RWPE2 (cell line): Measurements from ENCODE around the gene ANO2.

Experiments used
- ATAC-seq: fragments of 200-7000 bp; cut with Tn5 transposase; 3 replicates; pipeline ENCODE4 v1.9.1; 2021; ENCODE audit warnings: low read depth
- DNase-seq: peaks from one replicate; pipeline ENCODE4 v3.0.0-alpha.2; 2020; ENCODE audit warnings: low spot score
- H3K27ac ChIP-seq: fragments of 450-650 bp; 2 replicates; pipeline ENCODE4 v1.5.1; 2017; ENCODE audit warnings: mild to moderate bottlenecking; ENCODE audit not compliant: poor library complexity, severe bottlenecking
- H3K27me3 ChIP-seq: fragments of 250-450 bp; sonication (Bioruptor Pico); 2 replicates; pipeline ENCODE4 v1.5.1; 2021; ENCODE audit warnings: mild to moderate bottlenecking, moderate library complexity; ENCODE audit not compliant: insufficient read depth, poor library complexity, severe bottlenecking
- H3K36me3 ChIP-seq: fragments of 250-450 bp; sonication (Bioruptor Pico); 2 replicates; pipeline ENCODE4 v1.5.1; 2020; ENCODE audit warnings: low read depth, mild to moderate bottlenecking, moderate library complexity
- H3K4me1 ChIP-seq: fragments of 250-450 bp; sonication (Bioruptor Pico); 2 replicates; pipeline ENCODE4 v1.5.1; 2021; ENCODE audit warnings: mild to moderate bottlenecking, moderate library complexity; ENCODE audit not compliant: insufficient read depth, poor library complexity, severe bottlenecking
- H3K4me3 ChIP-seq: fragments of 250-450 bp; sonication (Bioruptor Pico); 2 replicates; pipeline ENCODE4 v1.5.1; 2021; ENCODE audit warnings: mild to moderate bottlenecking, moderate library complexity; ENCODE audit not compliant: severe bottlenecking
- H3K9me3 ChIP-seq: fragments of 250-450 bp; sonication (Bioruptor Pico); 2 replicates; pipeline ENCODE4 v1.5.1; 2021; ENCODE audit warnings: mild to moderate bottlenecking, moderate library complexity; ENCODE audit not compliant: severe bottlenecking
- TF ChIP-seq, protein P1 (sequence below): fragments of 450-650 bp; IDR thresholded peaks from one replicate; pipeline ENCODE4 v1.5.1; 2017; ENCODE audit warnings: mild to moderate bottlenecking, moderate library complexity; ENCODE audit not compliant: poor library complexity, severe bottlenecking

The ANO2 gene

DNA sequence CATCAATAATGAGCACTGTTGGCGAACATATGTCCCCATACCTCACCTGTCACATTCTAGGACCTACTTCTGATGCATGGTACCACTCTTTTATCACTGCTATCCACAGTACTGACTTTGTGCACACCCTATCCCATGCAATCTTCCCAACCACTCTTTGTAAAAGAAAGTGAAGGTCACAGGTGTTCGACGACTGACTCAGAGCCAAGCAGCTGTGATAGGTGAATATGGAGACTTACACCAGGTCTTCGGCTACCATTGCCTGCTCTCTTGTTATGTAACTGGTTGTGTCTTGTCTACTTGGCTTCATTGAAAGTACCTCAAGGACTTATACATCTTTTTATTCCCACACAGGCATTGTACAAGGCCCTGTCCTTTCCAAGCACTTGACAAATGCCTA, 169.0 kb downstream of the ANO2 start:
- H3K4me1 ChIP-seq: no peaks in the 10 kb centered on the region
- no peak overlapping the region for H3K27ac ChIP-seq
- TF ChIP-seq, protein P1, sequence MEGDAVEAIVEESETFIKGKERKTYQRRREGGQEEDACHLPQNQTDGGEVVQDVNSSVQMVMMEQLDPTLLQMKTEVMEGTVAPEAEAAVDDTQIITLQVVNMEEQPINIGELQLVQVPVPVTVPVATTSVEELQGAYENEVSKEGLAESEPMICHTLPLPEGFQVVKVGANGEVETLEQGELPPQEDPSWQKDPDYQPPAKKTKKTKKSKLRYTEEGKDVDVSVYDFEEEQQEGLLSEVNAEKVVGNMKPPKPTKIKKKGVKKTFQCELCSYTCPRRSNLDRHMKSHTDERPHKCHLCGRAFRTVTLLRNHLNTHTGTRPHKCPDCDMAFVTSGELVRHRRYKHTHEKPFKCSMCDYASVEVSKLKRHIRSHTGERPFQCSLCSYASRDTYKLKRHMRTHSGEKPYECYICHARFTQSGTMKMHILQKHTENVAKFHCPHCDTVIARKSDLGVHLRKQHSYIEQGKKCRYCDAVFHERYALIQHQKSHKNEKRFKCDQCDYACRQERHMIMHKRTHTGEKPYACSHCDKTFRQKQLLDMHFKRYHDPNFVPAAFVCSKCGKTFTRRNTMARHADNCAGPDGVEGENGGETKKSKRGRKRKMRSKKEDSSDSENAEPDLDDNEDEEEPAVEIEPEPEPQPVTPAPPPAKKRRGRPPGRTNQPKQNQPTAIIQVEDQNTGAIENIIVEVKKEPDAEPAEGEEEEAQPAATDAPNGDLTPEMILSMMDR: no peak
- H3K4me3 ChIP-seq: no peak overlapping the region
- H3K27me3 ChIP-seq: peaks cover 25% of the 10 kb centered on the region
- H3K9me3 ChIP-seq: no peaks in the 10 kb centered on the region
- H3K36me3 ChIP-seq: no peaks in the 10 kb centered on the region
- DNase-seq (no peak), ATAC-seq (no peak)

GRCh38 chr12:5773550-5773949, 171.5 kb downstream of the ANO2 start:
- DNase-seq (no peak), ATAC-seq (no peak)
- TF ChIP-seq, protein P1: no peak
- H3K27ac ChIP-seq: no peak overlapping the region
- no peaks in the 10 kb centered on the region for H3K9me3 ChIP-seq
- H3K4me3 ChIP-seq: no peak overlapping the region
- H3K36me3 ChIP-seq: no peaks in the 10 kb centered on the region
- no peaks in the 10 kb centered on the region for H3K4me1 ChIP-seq
- peaks cover 18% of the 10 kb centered on the region for H3K27me3 ChIP-seq

GRCh38 chr12:5771756-5772155, 173.3 kb downstream of the ANO2 start:
- H3K36me3 ChIP-seq: no peaks in the 10 kb centered on the region
- TF ChIP-seq, protein P1: no peak
- no peak for DNase-seq

GRCh38 chr12:5770727-5771126, 174.3 kb downstream of the ANO2 start:
- no peaks in the 10 kb centered on the region for H3K9me3 ChIP-seq
- H3K4me3 ChIP-seq: no peak overlapping the region
- peaks cover 19% of the 10 kb centered on the region for H3K27me3 ChIP-seq
- DNase-seq (no peak), ATAC-seq (no peak)
- no peak overlapping the region for H3K27ac ChIP-seq
- no peaks in the 10 kb centered on the region for H3K4me1 ChIP-seq
- TF ChIP-seq, protein P1: no peak
- no peaks in the 10 kb centered on the region for H3K36me3 ChIP-seq

More at GRCh38 chr12:5771756-5772155, 173.3 kb downstream of the ANO2 start:
- Histone ChIP-seq H3K4me1 (no peaks in the 10 kb centered on the region), H3K27ac (no peak overlapping the region), H3K4me3 (no peak overlapping the region), H3K27me3 (peaks cover 18% of the 10 kb centered on the region), H3K9me3 (no peaks in the 10 kb centered on the region)
- no peak for ATAC-seq

GRCh38 chr12:5768581-5769196, 176.4 kb downstream of the ANO2 start:
- no peaks in the 10 kb centered on the region for H3K9me3 ChIP-seq
- no peaks in the 10 kb centered on the region for H3K4me1 ChIP-seq
- no peak for ATAC-seq
- peaks cover 22% of the 10 kb centered on the region for H3K27me3 ChIP-seq
- no peak overlapping the region for H3K4me3 ChIP-seq
- TF ChIP-seq, protein P1: no peak
- H3K36me3 ChIP-seq: no peaks in the 10 kb centered on the region
- DNase-seq: no peak
- H3K27ac ChIP-seq: no peak overlapping the region
